GM23248 (cell line): ENCODE data around the gene SLC25A26.

Experiments used
- EZH2 ChIP-seq: fragments of 200-600 bp; sonication (generic); IDR thresholded peaks from 2 replicates; pipeline ENCODE4 v1.6.1; 2018; ENCODE audit warnings: antibody characterized with exemption, mild to moderate bottlenecking; ENCODE audit not compliant: insufficient read depth, poor library complexity, severe bottlenecking
- EZH2phosphoT487 ChIP-seq: fragments of 200-600 bp; sonication (generic); IDR thresholded peaks from 2 replicates; pipeline ENCODE4 v1.6.1; 2018; ENCODE audit warnings: antibody characterized with exemption, moderate library complexity, mild to moderate bottlenecking, low read depth; ENCODE audit not compliant: insufficient read depth

DNA sequence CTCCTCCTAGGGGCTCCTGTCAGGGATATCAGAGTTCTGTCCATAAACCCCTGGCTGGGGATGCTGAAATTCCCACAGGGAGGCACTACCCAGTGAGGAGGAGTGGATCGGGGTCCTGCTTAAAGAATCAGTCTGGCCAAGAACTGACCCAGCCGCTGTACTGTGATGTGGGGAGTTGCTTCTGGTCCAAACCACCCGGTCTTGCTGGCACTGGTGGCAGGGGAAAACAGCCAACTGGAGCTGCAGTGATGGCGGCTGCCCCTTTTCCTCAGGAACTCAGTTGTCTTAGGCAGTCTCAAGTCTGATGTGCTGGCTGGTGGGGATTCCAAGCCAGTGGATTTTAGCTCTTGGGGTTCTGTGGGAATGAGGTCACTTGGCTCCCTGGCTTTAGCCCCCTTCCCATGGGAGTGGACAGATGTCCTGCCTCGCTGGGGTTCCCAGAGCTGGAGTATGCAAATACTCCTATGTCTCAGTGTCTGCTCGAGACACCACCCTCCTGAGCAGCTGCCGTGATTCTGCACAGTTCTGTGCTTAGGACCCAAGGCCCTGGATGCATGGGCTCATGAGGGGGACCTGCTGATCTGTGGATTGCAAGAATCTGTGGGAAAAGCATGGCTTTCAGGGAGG lies 97.1 kb downstream of the SLC25A26 start:
- TF ChIP-seq EZH2 (no peak), EZH2phosphoT487 (no peak)
